Gastrocnemius medialis (tissue), 4 donors: ENCODE results near the gene ECPAS. TPM values are rescaled to one million over a fixed set of nuclear protein-coding genes. Genes with fewer than 3 reads are reported as not detected.

ENCODE experiments used
- ATAC-seq, 2 donors: fragments of 150-250 bp; one replicate each; pipeline ENCODE4 v1.9.1; 2016
- DNase-seq, 2 donors: peaks; one replicate each; pipeline ENCODE4 v3.0.0-alpha.2; 2019
- H3K27ac ChIP-seq, 4 donors: fragments of 200-600 bp; sonication (generic); 1 replicate in 1 of 4; 2 replicates in 3 of 4; pipeline ENCODE4 v1.5.1; 2016 to 2018; ENCODE audit warnings: mild to moderate bottlenecking in 2 of 4, moderate library complexity in 1 of 4
- H3K27me3 ChIP-seq, 3 donors: fragments of 200-600 bp; sonication (generic) in 2 of 3; 1 replicate in 1 of 3; 2 replicates in 2 of 3; pipeline versions ENCODE4 v1.5.1 to v1.6.0; 2016 to 2019; ENCODE audit warnings: mild to moderate bottlenecking in 1 of 3, moderate library complexity in 1 of 3
- H3K36me3 ChIP-seq, 2 donors: fragments of 200-600 bp; sonication (generic) in 1 of 2; one replicate each; pipeline ENCODE4 v1.5.1; 2017 to 2018
- H3K4me1 ChIP-seq, 2 donors: fragments of 200-600 bp; sonication (generic) in 1 of 2; one replicate each; pipeline ENCODE4 v1.5.1; 2016 to 2017; ENCODE audit warnings: mild to moderate bottlenecking in 2 of 2
- H3K4me3 ChIP-seq, 4 donors: fragments of 200-600 bp; sonication (generic) in 3 of 4; 1 replicate in 1 of 4; 2 replicates in 3 of 4; pipeline ENCODE4 v1.5.1; 2016 to 2019; ENCODE audit warnings: mild to moderate bottlenecking in 2 of 4
- H3K9me3 ChIP-seq, 3 donors: fragments of 200-600 bp; sonication (generic) in 2 of 3; 1 replicate in 1 of 3; 2 replicates in 2 of 3; pipeline ENCODE4 v1.5.1; 2016 to 2019
- POLR2A ChIP-seq, 2 donors: fragments of 450-650 bp; IDR thresholded peaks; one replicate each; pipeline ENCODE4 v1.6.1; 2017; ENCODE audit warnings: antibody characterized with exemption in 2 of 2, mild to moderate bottlenecking in 2 of 2, moderate library complexity in 2 of 2
- in situ Hi-C, 4 donors: fragments of 200-750 bp; cut with MboI; loops; one replicate each; pipeline versions ENCODE4 v1.15.0 to v1.8.0; 2017; ENCODE audit warnings: low sequenced_read_pairs in 4 of 4
- intact Hi-C: fragments of 100-400 bp; cut with DNase I; formaldehyde crosslinking; loops from one replicate; pipeline ENCODE4 v1.15.1; 2023; ENCODE audit warnings: low total_unique reads
- total RNA-seq, 4 donors: library from RNA; depleted of rRNA; stranded (reverse); fragments of >200 nt; gene quantifications; one replicate each; pipeline versions ENCODE4 v1.1.0 to v1.2.3, GENCODE V29; 2016
- TF ChIP-seq, protein P1 (sequence below), 5 experiments: fragments of 450-650 bp in 3 of 5; fragments of 200-600 bp in 2 of 5; sonication (generic) in 2 of 5; IDR thresholded peaks in 4 of 5; conservative IDR thresholded peaks in 1 of 5; 1 replicate in 4 of 5; 2 replicates in 1 of 5; pipeline ENCODE4 v1.5.1; 2016 to 2019; ENCODE audit warnings: antibody characterized with exemption in 5 of 5, mild to moderate bottlenecking in 3 of 5, moderate library complexity in 3 of 5

ECPAS gene
- total RNA-seq, 4 donors from 2014 or later: 320 to 509 (median 424) TPM

DNA sequence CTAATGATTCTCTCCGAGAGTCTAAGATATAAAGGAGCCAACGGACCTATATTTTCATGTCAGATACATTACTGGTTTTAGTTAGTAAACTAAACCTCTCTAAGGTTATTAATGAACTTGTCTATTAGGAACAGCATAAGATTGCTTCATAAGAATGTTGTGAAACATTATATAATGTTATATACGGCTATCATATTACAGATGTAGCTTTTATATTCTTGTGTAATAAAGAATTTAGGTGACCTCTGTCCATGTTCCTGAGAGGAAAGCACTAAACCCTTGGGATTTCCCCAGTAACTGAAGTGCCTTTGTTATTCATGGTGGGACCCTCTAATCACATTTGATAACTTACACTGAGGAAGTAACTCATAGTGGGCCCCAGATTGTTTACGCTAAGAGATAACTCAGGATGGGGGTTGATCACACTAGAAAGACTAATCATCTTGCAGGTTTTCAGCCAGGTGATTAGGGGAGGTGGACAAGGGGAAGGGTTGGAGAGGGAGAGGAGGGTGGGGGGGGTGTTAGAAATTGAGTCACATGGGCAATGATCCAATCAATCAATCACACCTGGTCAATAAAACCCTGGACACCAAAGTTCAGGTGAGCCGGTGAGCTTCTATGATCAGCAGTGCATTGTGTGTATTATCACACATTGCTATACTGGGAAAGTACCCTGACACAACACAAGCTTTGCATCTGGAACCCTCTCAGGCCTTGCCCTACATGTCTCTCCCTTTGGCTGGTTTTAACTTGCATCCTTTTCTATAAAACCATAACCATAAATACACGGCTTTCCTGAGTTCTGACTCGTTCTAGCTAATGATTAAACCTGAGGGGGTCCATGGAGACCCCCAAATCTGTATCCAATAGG, 25.8 kb downstream of the ECPAS start:
- no peak for ATAC-seq
- no peak for DNase-seq
- Histone ChIP-seq H3K4me1 (peaks cover 62 to 79% of the 10 kb centered on the region in 2 donors), H3K36me3 (no peaks in the 10 kb centered on the region), H3K4me3 (no peak overlapping the region), H3K9me3 (no peaks in the 10 kb centered on the region), H3K27ac (peak overlapping the region; percentile 65 to 87 (median 80)), H3K27me3 (no peaks in the 10 kb centered on the region)
- intact Hi-C loops: no loop called here
- TF ChIP-seq POLR2A (IDR thresholded peaks at IDR 0.05): no peak
- TF ChIP-seq, protein P1, sequence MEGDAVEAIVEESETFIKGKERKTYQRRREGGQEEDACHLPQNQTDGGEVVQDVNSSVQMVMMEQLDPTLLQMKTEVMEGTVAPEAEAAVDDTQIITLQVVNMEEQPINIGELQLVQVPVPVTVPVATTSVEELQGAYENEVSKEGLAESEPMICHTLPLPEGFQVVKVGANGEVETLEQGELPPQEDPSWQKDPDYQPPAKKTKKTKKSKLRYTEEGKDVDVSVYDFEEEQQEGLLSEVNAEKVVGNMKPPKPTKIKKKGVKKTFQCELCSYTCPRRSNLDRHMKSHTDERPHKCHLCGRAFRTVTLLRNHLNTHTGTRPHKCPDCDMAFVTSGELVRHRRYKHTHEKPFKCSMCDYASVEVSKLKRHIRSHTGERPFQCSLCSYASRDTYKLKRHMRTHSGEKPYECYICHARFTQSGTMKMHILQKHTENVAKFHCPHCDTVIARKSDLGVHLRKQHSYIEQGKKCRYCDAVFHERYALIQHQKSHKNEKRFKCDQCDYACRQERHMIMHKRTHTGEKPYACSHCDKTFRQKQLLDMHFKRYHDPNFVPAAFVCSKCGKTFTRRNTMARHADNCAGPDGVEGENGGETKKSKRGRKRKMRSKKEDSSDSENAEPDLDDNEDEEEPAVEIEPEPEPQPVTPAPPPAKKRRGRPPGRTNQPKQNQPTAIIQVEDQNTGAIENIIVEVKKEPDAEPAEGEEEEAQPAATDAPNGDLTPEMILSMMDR (IDR thresholded peaks at IDR 0.05 in 4 of 5, conservative IDR thresholded peaks at IDR 0.05 in 1 of 5): no peak
- in situ Hi-C loops: no loop called here

DNA sequence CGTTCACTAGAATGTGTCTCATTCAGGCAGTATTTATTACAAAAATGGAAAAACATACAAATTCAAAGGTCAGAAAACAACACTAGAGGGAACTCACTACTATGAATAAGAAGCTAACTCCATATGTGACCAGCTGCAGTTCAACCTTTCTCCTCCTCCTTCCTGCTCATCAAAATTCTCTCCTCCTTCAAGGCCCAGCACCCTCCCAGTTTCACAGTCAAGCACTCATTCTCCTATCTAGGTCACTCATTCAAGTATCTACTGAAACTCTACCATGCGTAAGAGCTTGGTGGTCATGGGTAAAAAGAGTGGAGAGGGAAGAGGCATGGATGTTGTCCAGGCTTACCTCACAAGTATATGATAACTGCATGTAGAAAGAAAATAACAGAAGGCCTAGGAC, 27.7 kb downstream of the ECPAS start:
- peak; percentile 16 to 50 for ATAC-seq
- intact Hi-C loops: no loop called here
- H3K4me1 ChIP-seq: peaks cover 77 to 93% of the 10 kb centered on the region in 2 donors

DNA sequence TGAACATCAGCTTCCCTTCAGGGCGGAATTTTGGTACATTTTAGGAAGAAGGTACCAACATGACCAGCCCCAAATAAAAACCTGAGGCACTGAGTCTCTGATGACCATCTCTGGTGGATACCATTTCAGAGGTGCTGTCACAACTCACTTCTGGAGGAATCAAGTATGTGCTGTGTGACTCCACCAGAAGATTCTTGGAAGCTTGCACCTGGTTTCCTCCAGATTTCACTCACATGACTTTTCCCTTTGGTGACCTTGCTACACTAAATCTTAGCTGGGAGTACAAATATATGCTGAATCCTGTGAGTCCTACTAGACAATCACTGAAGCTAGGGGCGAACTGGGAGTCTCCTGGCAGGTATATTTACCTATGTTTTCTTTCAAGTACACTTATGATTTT, 28.5 kb downstream of the ECPAS start:
- DNase-seq: no peak
- H3K27me3 ChIP-seq: no peaks in the 10 kb centered on the region
- ATAC-seq: peak; percentile 54 to 76
- TF ChIP-seq, protein P1 (IDR thresholded peaks at IDR 0.05 in 4 of 5, conservative IDR thresholded peaks at IDR 0.05 in 1 of 5): no peak
- TF ChIP-seq POLR2A (IDR thresholded peaks at IDR 0.05): no peak
- H3K36me3 ChIP-seq: no peaks in the 10 kb centered on the region
- H3K9me3 ChIP-seq: no peaks in the 10 kb centered on the region
- in situ Hi-C loops: no loop called here
- intact Hi-C loops: no loop called here
- H3K27ac ChIP-seq: peak overlapping the region; percentile 65 to 87 (median 80)
- H3K4me1 ChIP-seq: peaks cover 85 to 99% of the 10 kb centered on the region in 2 donors
- no peak overlapping the region for H3K4me3 ChIP-seq

More for the DNA sequence above, 27.7 kb downstream of the ECPAS start:
- in situ Hi-C loops: no loop called here
- Histone ChIP-seq H3K9me3 (no peaks in the 10 kb centered on the region), H3K27me3 (no peaks in the 10 kb centered on the region), H3K36me3 (no peaks in the 10 kb centered on the region), H3K4me3 (no peak overlapping the region), H3K27ac (peak overlapping the region; percentile 65 to 87 (median 80))
- TF ChIP-seq POLR2A (IDR thresholded peaks at IDR 0.05): no peak
- TF ChIP-seq, protein P1 (IDR thresholded peaks at IDR 0.05 in 4 of 5, conservative IDR thresholded peaks at IDR 0.05 in 1 of 5): no peak
- no peak for DNase-seq

DNA sequence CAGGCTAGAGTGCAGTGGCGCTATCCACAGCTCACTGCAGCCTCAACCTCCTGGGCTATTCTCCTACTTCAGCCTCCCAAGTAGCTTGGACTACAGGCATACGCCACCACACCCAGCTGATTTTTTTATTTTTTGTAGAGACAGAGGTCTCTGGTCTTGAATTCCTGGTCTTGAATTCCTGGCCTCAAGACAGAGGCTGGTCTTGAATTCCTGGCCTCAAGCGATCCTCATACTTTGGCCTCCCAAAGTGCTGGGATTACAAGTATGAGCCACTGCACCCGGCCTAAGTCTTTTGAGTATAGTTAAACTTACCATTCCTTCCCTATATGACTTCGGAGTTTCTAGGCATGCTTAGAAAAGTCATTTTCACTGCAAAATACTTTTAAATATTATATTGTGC, 29.4 kb downstream of the ECPAS start:
- no peaks in the 10 kb centered on the region for H3K9me3 ChIP-seq
- H3K4me1 ChIP-seq: peaks cover 94 to 100% of the 10 kb centered on the region in 2 donors
- TF ChIP-seq, protein P1 (IDR thresholded peaks at IDR 0.05 in 4 of 5, conservative IDR thresholded peaks at IDR 0.05 in 1 of 5): no peak
- no peak for TF ChIP-seq POLR2A (IDR thresholded peaks at IDR 0.05)
- in situ Hi-C loops: no loop called here
- no peaks in the 10 kb centered on the region for H3K36me3 ChIP-seq
- ATAC-seq (no peak), DNase-seq (no peak)
- intact Hi-C loops: no loop called here
- no peaks in the 10 kb centered on the region for H3K27me3 ChIP-seq
- no peak overlapping the region for H3K4me3 ChIP-seq
- peak overlapping the region; percentile 65 to 87 (median 80) for H3K27ac ChIP-seq
